Measurements from ENCODE around the gene ITPR1.

DNA sequence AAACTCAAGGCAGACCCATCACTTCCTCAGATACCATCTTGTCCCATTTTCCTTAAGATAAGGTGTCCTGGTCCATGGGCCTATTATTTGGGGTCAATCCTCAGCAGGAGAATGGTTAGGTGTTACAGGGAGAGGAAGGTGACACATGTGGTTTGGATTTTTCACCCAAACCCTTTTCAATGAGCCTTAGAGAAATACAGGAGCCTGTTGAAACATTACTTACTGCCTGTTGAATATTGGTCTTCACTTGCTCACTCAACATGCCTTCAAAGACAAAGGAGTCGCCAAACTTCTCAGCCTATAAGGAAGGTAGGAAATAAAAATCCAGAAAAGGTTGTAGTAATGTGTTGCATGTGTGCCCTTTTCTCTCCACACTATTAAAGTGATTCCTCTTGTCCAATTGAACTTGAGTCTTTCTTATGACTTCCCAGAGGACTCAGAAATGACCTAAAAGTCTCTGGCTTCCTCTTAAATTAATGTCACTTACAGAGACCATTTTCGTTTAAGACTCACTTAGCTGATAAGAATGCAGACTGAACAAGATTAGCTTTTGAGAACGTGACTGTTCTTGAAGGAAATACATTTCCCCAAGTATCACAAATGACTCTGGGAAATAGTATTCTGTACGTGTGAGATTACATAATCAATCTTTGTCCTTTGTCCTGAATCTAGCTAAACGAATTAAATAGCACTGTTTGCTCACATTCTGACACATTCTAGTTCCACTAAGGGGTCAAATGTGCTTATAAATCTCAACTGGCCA, 43.9 kb upstream of the ITPR1 start:
- TF ChIP-seq YY1 (IDR thresholded peaks at IDR 0.05; ENCODE audit: insufficient read depth, insufficient read length): no peak
- no peak for TF ChIP-seq ZNF274 (IDR thresholded peaks at IDR 0.05; ENCODE audit: low read depth, low read length)
